ENCODE measurements around the gene C20orf202.
A peak's percentile ranks its signal among the peaks of the same experiment; 100 is the strongest.

Gene C20orf202

DNA sequence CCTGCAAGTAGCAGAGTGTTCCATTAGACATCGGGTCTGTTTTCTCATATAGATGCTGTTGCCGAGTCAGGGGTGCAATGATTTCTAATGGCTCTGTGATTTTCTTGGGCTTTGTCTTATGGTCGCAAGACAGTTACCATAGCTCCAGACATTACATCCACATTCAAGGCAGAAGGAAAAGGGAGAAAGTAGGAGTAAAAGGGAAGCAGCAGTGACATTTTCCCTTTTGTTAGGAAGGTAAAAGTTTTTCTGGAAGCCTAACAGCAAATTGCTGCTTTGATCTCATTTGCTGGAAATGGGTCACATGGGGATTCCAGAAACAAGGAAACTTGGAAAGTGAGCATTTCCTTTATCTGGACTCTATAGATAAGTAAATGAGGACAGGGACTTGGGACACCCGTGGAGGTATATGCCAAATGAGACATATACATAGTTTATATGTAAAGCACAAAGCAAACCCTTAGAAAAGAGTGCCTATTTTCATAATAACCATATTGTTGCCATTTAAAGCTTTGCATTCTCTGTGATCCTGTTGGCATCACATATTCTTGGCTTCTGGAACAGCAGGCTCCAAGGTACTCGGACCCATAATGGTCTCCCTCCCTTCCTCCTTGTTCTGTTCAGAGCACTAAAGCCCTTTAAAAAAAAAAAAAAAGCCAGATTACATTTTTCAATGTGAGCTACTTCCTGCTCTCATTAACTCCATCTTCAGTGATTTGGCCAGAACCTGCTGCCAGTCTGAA, at the start of gene C20orf202:
Gene C20orf202, plus strand, starts transcription at position 693 of the 743 bp plus-strand sequence. CDS start 132 bp downstream, outside the sequence.
- H3K27ac ChIP-seq = peak within 1 kb of the TSS in 10 of 21 experiments; percentile 1 to 45 (median 26)
- H3K4me3 ChIP-seq = no peak within 1 kb of the TSS

DNA sequence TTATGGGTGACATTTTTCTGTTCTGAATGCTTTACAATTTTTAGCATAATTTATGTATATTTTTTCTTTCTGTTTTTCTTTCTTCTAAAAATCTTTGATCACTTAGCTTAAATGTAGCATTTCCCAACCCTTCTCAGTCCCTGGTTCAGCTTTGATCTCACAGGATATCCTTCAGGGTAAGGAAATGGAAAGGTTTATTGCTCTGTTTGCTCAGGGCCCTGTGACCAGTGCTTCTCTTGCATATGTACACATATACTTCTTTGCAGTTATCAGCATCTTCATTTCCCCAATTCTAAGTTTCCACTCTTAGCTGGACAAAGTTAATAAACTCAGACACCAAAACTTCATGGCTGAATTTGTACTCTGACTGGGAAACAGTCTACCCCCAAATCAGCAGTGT, 49.0 kb upstream of the C20orf202 start:
- H3K4me3 ChIP-seq = no peak overlapping the region
- H3K27ac ChIP-seq = no peak overlapping the region

DNA sequence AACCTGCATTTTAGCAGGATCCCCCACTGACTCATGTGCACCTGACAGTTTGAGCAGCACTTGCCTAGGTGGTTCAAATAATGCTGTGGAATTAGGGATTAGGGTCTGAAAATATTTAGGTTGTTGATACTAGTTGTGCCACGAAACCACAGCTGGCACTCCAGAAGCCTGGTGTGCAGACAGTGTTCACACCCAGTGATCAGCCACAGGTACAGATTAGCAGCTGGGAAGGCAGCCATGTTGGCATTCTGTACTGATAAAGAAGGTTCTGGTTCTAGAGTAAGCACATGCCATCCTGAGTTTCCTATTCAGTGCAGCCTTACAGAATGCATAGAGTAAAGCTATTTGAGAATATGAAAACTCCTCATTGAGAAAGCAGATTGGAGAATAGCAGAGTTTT, 48.6 kb upstream of the C20orf202 start:
- Histone ChIP-seq H3K4me3 (no peak overlapping the region), H3K27ac (no peak overlapping the region)

DNA sequence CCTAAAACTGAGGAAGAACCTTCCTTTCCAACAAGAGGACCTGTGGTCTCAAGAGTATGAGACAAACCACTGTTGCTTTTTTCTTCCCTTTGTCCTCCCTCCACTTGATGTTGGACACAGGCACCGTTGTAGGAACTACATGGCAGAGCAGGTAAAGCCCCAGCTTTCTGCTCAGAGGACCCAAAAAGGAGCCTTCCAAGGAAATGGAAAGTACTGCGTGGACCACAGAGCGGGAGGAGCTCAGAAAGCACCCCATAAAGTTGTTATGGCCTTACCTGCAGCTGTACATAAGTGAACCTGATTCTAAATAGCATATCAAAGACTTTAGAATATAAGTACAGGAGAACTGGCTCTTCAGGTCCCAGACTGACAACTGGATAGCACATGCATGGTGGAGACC, 47.9 kb upstream of the C20orf202 start:
- Histone ChIP-seq H3K4me3 (no peak overlapping the region), H3K27ac (no peak overlapping the region)

DNA sequence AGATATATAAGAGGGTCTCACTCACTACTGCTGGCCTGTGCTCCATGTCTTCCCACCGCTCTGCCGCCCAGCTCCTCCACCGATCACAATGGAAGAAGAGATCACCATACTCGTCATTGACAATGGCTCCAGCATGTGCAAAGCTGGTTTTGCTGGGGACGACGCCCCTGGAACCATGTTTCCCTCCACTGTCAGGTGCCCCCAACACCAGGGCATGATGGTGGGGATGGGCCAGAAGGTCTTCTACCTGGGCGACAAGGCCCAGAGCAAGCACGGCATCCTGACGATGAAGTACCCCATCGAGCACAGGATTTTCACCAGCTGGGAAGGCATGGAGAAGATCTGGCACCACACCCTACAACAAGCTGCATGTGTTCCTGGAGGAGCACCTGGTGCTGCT, 42.8 kb upstream of the C20orf202 start:
- no peak overlapping the region for H3K27ac ChIP-seq
- H3K4me3 ChIP-seq = no peak overlapping the region

DNA sequence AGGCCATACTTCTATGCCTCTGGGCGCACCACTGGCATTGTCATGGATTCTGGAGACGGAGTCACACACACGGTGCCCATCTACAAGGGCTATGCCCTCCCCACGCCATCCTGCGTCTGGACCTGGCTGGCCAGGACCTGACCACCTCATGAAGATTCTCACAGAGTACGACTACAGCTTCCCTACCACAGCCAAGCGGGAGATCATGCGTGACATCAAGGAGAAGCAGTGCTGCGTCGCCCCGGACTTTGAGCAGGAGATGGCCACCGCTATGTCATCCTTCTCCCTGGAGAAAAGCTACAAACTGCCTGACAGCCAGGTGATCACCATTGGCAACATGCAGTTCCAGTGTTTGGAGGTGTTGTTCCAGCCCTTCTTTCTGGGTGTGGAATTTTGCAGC, 42.3 kb upstream of the C20orf202 start:
- Histone ChIP-seq H3K27ac (no peak overlapping the region), H3K4me3 (no peak overlapping the region)

DNA sequence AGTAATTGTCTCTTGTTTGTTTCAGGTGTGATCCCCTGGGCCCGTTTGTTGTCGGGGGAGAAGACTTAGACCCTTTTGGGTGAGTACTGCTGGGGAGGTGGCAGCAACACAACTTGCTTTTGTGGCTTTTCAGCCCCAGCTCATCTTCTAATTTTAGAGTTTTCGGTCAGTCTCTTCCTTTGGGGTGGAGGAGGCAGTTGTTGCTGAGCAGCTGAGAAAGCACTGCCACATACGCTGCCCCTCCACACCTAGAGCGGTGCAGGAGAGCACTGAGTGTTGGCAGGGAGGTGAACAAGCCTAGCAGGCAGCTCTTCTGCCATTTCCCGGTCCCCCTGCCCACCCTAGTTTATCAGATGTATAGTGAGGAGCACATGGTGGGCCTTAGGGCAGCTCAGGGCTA, 40.1 kb upstream of the C20orf202 start:
- H3K4me3 ChIP-seq = no peak overlapping the region
- H3K27ac ChIP-seq = no peak overlapping the region

DNA sequence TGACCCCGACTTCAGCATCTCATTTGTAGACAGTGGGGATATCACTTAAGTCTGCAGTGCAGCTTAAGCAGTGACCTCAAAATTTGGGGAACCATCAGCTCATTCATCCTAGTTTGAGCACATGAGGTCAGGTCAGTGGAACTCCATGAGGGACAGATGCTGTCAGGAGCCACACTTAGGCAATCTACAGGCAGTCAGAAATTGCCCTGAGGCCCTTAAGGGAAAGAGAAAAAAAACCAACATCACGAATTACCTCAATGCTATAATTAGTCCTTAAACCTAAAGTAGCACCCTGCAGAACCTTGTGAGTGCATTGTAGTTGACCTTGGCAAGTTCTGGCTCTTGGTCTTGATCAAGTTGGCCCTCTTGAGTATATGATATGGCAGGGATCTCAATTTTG, 39.6 kb upstream of the C20orf202 start:
- H3K27ac ChIP-seq = no peak overlapping the region
- H3K4me3 ChIP-seq = no peak overlapping the region

DNA sequence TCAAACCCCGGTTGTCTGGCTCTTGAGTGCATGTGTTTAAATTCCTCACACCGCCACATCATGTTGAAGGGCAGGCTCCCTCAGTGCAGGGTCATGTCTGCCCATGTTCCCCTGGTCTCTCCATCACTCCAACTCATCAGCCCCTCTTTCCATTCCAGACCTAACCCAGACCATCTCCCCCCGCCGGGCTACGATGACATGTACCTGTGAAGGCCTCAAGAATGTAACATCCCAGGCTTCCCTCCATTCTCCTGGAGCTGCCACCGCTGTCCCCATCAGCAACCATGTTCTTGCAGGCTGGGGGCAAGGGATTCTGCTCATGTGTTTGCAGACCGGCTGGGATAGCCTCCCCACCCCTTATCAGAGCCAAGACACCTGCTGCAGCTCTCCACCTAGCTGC, 38.4 kb upstream of the C20orf202 start:
- H3K27ac ChIP-seq = no peak overlapping the region
- H3K4me3 ChIP-seq = no peak overlapping the region

DNA sequence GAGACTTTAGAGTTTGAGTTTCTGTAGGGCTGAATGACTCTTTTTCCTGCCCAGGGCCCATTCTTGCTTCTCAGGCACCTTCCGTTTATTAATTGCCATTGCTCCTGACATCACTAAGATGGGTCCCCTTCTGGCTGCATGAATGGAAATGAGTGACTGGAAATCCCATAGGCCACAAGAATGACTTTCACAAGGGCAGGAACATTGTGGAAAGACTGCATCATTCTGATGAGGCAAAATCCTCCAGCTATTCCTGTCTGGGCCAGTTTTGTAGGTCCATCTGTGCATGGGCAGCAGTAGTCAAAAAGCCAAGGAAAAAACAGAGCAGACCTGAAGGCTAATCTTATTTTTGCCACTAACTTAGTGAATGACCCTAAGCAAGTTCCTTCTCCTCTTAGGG, 37.7 kb upstream of the C20orf202 start:
- Histone ChIP-seq H3K4me3 (no peak overlapping the region), H3K27ac (no peak overlapping the region)

DNA sequence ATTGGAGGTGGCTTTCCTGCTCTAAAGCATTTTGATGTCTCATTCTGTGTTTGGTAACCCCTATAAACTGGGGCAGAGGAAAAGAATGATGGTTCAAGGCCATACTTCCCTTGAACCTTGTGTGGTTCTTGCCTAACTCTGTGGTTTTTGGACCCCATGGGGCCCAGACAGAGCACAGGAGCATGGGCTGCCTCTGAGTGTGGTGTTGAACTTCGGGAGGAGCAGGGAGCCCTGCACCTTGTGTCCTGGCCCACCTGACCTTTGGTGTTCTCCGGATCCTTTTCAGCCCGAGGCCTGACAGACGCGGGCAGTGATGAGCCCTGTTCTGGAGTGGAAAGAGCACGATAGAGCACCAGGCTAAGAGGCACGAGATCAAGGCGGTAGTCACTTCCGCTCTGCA, 37.3 kb upstream of the C20orf202 start:
- no peak overlapping the region for H3K27ac ChIP-seq
- H3K4me3 ChIP-seq = no peak overlapping the region

DNA sequence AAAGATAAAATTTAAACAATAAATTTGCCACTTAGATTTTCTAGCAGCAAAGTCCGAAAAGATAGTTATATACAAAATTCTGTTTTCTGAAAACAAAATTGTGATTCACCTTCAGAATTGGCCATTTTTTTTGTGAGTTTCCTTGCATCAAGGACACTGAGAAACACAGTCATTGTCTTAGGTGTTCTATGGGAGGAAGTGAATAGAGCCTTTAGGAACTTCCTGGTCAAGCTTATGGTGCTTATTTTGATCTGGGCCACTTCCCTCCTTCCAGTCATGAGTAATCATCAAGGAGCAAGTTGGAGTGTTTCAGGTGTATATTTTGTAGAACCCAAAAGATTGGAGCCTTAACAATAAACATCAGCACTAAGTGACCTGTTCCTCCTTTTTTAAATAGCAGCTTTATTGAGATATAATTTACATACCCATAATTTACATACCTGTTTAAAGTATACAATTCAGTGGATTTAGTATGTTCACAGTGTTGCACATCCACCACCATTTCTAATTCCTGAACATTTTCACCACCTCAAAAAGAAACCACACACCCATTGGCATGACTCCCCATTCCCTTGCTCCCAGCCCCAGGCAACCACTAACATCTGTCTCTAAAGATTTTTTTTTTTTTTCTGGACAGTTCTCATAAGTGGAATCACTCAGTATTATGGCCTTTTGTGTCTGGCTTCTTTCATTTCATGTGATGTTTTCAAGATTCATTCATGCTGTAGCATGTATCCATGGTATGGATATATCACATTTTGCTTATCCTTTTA, 36.1 kb upstream of the C20orf202 start:
- Histone ChIP-seq H3K4me3 (no peak overlapping the region), H3K27ac (no peak overlapping the region)

DNA sequence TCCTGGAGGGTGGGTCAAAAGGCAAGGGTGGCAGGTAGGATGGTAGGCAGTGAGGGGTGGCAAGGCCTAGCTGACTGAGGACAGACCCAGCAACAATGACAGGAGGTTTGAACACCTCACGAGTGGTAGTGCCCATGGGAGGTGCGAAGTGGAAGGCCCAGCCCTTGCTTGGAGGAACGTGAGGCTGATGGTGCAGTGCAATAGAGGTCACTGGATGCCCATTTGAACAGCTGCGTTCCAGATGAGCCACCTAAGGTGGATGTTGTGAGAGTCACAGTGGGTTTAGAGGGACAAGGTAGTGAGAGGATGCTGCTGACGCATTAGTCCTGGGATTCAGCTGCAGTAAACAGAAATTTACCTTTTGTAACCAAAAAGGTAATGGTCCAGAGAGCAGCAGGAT, 34.0 kb upstream of the C20orf202 start:
- Histone ChIP-seq H3K27ac (no peak overlapping the region), H3K4me3 (no peak overlapping the region)

DNA sequence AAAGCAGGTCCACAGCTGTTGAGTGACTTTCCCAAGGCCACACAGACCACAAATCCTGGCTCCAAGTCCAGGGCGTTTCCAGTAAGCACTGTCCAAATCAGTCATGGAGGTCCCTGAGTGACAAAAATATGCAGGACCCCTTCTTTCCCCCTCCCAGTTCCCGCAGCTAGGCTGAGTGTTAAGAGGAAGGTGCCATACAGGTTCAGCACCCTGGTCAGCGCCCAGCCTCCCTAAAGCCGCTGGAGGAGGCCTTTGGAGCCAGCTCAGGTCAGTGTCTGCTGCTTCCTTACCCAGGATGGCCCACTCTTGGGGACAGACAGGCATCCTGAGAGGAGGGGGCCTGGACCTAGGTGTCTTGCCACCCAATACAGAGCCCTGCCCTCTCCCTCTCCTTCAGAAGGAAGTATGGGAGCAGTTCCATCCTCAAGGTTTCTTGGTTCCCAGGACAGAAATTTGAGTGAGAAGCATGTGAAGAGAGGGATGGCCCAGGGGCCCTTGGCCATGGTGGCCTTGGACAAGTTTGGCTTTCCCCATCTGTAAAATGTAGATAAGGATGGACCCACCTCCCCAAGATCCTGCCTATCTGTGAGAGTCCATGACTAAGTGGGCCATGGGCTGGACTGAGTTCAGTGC, 31.7 kb upstream of the C20orf202 start:
- Histone ChIP-seq H3K27ac (no peak overlapping the region), H3K4me3 (no peak overlapping the region)

DNA sequence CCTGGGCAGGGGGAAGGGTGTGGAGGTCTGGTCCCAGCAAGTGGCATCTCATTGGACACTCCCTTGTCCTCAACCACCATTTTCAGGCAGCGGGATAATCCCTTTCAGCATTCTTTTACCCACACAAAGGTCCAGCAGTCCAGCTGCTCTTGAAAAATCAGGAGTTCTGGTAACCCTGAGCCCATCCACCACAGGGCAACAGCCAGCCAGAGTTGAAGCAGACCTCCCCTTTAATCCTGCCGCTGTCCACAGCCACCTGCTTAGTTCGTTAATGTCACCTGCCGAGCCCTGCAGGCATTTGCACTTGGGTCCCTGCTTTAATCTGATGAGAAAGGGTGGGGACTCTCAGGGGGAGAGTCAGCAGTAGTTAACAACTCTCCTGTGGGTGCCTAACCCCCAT, 29.6 kb upstream of the C20orf202 start:
- Histone ChIP-seq H3K27ac (no peak overlapping the region), H3K4me3 (no peak overlapping the region)

DNA sequence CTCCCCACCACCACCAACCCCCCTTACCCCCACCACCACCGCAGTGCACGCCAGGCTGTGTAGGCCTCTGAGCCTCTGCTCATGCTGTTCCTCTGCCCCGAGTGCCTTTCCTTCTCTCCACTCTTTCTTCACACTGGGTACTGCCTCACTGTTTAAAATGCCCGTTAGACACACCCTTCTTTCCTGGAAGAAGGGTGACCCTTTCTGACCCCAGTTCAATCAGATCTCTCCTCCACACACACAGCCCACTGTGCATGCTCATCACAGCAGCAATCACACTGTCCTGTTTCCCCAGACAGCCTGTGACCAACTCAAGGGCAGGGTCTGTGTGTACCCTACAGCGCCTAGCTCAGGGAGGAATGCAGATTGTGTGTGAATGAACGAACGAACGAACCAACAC, 28.5 kb upstream of the C20orf202 start:
- no peak overlapping the region for H3K27ac ChIP-seq
- no peak overlapping the region for H3K4me3 ChIP-seq

DNA sequence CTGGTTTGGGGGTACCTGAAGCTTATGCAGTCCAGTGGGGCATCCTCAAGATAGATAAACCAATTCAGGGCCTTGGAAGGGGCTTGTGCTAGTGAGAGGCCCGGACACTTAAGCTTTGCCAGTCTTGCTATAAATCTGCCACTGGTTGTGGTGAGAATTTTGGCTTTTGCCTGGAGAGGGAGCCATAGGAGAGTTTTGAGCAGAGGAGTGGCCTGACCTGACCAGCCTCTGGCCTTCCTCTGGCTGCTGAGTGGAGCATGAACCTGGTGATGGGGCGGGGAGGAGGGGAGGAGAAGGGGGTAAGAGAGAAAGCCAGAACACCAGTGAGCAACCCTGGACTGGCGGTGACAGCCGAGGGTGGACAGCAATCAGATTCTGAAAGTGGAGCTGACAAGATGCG, 25.6 kb upstream of the C20orf202 start:
- H3K27ac ChIP-seq = no peak overlapping the region

DNA sequence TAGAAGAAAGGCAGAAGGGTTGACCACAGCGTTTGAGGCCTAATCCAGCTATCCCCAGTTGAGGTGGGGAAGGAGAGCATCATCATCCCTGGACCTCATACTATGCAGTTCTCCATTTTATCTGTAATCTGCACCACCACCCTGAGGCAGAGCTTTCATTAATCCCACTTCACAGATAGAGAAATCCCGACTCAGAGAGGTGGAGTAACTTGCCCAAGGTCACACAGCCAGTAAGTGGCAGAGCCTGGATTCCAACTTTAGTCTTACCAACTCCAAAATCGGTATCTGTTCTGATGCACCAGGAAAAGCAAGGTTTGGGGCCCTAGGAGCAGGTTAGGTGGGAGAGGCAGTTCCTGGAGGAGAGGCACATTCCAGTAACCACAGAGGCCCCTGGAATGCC, 25.2 kb upstream of the C20orf202 start:
- Histone ChIP-seq H3K27ac (no peak overlapping the region), H3K4me3 (no peak overlapping the region)

More for the DNA sequence above, 25.6 kb upstream of the C20orf202 start:
- no peak overlapping the region for H3K4me3 ChIP-seq

DNA sequence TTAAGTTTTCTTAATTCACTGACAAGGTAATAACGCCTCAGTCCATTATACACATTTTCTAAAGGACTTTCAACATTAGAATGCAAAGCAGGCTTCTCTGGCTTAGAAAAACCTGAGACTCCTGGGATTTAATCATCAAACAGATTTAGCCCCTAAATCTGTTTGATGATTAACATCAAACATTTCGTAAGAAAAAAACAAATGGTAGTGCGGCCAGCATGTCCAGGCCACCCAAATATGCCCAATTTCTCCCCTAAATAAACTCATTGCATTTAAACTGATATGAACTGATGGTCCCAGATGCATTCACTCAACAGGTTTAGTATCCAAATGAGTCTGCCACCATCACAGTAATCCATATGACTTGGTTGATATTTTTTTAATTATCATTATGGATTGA, 24.6 kb upstream of the C20orf202 start:
- no peak overlapping the region for H3K27ac ChIP-seq
- H3K4me3 ChIP-seq = no peak overlapping the region

DNA sequence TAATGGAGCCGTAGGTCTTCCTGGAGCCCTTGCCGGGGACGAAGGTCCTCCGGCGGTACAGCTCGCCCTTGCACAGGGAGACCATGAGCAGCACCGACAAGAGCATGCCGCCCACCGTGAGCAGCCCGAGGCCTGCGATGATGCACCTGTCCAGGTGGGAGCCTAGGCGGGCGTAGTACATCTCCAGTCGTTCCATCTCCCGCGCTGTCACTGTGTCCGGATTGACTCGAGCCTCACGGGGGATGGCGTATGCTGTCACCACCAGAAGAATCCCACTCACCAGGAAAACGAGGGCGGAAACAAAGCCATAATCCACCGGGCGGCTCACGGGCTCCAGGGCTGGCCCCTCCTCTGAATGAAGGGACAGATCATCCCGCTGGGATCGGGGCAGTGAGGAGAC, 22.3 kb upstream of the C20orf202 start:
- Histone ChIP-seq H3K4me3 (no peak overlapping the region), H3K27ac (no peak overlapping the region)

DNA sequence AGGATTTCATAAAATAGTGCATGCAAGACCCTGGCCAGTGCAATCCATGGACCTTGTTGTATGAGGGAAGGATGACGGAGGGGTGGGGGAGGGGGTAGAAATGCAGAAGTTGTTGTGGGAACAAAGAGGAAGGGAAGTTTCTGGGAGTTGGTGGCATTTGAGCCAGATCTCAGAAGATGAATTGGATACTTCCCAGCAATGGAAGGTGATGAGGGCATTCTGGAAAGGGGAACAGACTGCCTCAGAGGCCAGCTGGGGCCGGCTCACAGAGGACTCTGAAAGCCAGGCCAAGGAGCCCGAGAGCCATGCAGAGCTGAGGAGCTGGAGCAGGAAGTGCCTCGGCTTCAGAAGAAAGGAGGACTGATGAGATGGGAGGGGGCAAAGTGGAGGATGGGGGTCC, 21.1 kb upstream of the C20orf202 start:
- no peak overlapping the region for H3K4me3 ChIP-seq
- no peak overlapping the region for H3K27ac ChIP-seq
